GM18505 (cell line): ENCODE data around the gene MN1.

ENCODE experiments used
- ATAC-seq: cut with Tn5 transposase; IDR thresholded peaks from one replicate; pipeline ENCODE4 v1.9.1; 2021; ENCODE audit not compliant: unreplicated experiment
- POLR2A ChIP-seq: IDR thresholded peaks from 4 replicates; pipeline ENCODE4 v1.6.1; 2011; ENCODE audit warnings: borderline replicate concordance; ENCODE audit not compliant: insufficient read depth, insufficient read length; ENCODE audit errors: extremely low read depth

Gene MN1

GRCh38 chr22:27777128-27777527 lies 24.4 kb downstream of the MN1 start:
- ATAC-seq: no peak
- TF ChIP-seq POLR2A: no peak

GRCh38 chr22:27776650-27776958 lies 25.0 kb downstream of the MN1 start:
- no peak for TF ChIP-seq POLR2A
- no peak for ATAC-seq

GRCh38 chr22:27775758-27776649 lies 25.6 kb downstream of the MN1 start:
- no peak for TF ChIP-seq POLR2A
- ATAC-seq: no peak

GRCh38 chr22:27775087-27775698 lies 26.4 kb downstream of the MN1 start:
- no peak for ATAC-seq
- no peak for TF ChIP-seq POLR2A

DNA sequence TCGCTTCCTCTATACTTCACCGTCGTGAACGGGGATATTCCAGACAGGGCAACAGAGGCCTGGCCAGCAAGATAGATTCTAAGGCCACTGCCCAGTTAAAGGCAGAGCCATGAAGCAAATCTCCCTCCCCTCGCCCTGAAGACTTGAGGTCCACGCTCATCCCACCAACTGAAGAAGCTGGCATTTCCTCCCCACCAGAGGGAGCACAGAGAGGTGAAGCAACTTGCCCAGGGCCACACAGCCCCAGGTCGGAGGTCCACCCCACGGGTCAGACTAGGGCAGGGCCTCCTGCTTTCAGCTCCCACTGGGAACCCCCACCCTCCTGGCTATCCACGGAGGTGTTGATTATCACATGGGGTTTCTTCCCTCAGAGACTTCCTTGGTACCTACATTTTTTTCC lies 27.4 kb downstream of the MN1 start:
- no peak for TF ChIP-seq POLR2A
- ATAC-seq: no peak

GRCh38 chr22:27772984-27773498 lies 28.5 kb downstream of the MN1 start:
- no peak for TF ChIP-seq POLR2A
- no peak for ATAC-seq

DNA sequence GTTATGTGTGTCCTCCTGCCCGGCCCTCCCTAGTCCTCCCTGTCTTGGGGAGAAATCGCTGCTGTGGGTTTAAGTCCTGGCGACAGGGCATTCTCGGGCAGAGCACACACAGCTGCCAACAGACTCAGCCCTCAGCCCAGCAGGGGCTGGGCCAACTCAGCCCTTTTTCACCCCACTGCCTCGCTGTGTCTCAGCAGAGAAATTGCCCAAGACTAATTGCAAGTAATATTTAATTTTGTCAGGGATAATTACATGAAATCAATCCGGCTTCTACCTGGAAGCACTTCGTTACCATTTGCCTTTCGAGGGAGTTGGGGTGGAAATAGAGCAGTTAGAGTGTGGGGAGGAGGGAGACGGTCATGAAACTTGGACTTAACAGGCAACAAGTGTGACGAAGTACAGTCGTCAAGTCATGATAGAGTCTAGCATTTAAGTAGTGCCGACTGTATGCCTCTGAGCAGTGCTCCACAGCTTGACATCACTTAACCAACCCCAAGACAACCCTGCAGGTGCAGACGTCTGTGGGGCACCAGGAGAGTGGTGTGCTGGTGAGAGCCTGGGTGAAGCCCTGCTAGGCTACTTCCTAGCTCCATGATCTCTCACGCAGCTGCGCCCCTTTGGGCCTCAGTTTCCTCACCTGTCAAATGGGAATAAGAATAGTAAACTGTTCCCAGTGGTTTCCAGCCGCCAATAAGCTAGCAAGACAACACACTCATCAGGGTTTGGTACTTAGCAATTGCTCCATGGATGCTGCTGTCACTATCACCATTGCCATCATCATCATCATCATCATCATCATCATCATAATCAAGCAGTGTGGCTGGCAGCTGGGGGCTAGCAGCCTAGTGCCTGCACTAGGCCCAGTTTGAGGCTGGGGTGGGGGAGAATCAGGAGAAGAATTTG lies 29.2 kb downstream of the MN1 start:
- no peak for TF ChIP-seq POLR2A
- no peak for ATAC-seq

DNA sequence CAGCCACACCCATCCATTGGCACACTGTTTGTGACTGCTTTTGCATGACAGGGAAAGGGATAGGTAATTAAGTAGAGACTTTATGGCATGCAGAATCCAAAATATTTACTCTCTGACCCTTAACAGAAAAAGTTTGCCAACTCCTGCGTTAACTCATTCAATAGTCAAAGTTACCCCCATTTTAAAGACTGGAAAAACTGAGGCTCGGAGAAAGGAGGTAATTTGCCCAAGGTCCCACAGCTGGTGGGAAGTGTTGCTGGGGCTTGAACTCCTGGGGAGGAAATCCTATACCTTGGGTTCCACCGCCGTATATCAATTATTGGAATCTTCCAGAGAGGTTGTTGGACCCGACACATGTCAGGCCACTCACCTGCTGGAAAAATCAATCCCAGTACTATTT lies 29.9 kb downstream of the MN1 start:
- no peak for ATAC-seq
- TF ChIP-seq POLR2A: no peak

DNA sequence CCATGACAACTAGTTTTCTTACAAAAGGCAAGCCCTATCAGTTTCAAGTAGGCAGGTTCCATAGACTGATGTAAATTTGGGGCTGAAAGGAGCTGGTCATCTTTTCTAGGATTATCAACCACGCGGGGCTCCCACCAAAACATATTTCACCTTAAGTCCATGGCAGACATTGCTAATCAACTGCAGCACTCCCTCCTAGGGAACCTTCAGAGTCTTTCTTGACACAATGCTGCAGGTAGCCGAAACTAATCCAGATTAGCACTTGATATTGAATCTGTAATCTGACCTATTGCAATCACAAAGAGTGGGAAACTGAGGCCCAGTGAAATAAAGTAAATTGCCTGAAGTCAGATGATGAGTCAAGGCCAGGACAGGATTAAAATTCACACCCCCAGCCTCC lies 32.5 kb downstream of the MN1 start:
- ATAC-seq: no peak
- TF ChIP-seq POLR2A: no peak

DNA sequence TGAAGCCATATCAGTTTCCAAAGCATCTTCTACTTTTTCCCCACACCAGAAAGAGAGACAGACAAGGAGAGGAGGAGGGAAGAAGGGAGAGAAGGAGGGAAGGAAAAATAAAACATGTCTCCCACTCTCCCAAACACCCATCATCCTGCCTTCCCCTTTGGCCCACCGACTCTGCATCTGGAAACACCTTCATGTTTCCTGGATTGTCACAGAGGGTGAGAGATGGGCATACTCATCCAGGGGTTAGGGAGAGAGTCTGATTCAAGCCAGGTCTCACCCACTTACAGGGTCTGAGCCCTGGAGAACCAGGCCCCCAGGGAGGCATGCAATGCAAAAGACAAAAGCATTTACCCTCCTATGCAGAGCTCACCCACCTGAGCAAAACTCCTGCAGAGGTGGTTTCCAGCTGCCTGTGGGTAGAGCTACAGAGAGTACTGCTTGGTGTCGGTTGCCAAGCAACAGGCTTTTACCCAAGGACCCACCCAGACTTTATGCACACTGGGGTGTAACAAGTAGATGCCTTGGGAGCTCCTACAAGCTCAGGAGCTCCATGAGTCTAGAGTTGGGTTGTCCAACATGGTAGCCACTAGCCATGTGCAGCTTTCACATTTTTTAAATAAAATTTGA lies 33.4 kb downstream of the MN1 start:
- no peak for TF ChIP-seq POLR2A
- no peak for ATAC-seq

GRCh38 chr22:27766679-27767078 lies 34.9 kb downstream of the MN1 start:
- ATAC-seq: no peak
- TF ChIP-seq POLR2A: no peak

GRCh38 chr22:27765706-27766291 lies 35.8 kb downstream of the MN1 start:
- TF ChIP-seq POLR2A: no peak
- ATAC-seq: no peak
